Mucosa of descending colon (tissue), 3 donors: Measurements from ENCODE around the gene TNFRSF25. TPM values are rescaled to one million over a fixed set of nuclear protein-coding genes. Genes with fewer than 3 reads are reported as not detected.

Experiments used
- ATAC-seq: fragments of 200-7000 bp; cut with Tn5 transposase; one replicate; pipeline ENCODE4 v1.9.1; 2020; ENCODE audit warnings: mild to moderate bottlenecking, moderate library complexity
- DNase-seq, 3 donors: peaks; one replicate each; pipeline ENCODE4 v3.0.0-alpha.2; 2020
- H3K36me3 ChIP-seq: fragments of 200-600 bp; one replicate; pipeline ENCODE4 v1.8.0; 2021; ENCODE audit warnings: low read depth, mild to moderate bottlenecking
- H3K4me1 ChIP-seq: fragments of 200-600 bp; one replicate; pipeline ENCODE4 v1.8.0; 2021; ENCODE audit warnings: low read depth, mild to moderate bottlenecking
- H3K4me3 ChIP-seq: fragments of 200-600 bp; one replicate; pipeline ENCODE4 v1.8.0; 2021; ENCODE audit warnings: mild to moderate bottlenecking
- H3K9me3 ChIP-seq: fragments of 200-600 bp; one replicate; pipeline ENCODE4 v1.8.0; 2021; ENCODE audit warnings: mild to moderate bottlenecking
- intact Hi-C, 2 donors: fragments of 100-400 bp; cut with DNase I in 1 of 2; cut with micrococcal nuclease in 1 of 2; formaldehyde crosslinking; loops; one replicate each; pipeline versions ENCODE4 v1.11.0 to v1.11.1; 2022; cut with DNase I, micrococcal nuclease
- total RNA-seq, 3 donors: library from RNA; stranded (reverse); fragmentation: NEBNext Ultra II Directional in 2 of 3; extraction: Animal tissue kit (Norgen Biotek cat#: 25700) in 2 of 3; gene quantifications; one replicate each; pipeline versions ENCODE4 v1.2.1 to v1.2.4, GENCODE V29; 2021 to 2023
- TF ChIP-seq, protein P1 (sequence below): fragments of 200-600 bp; IDR thresholded peaks from one replicate; pipeline ENCODE4 v1.8.0; 2022; ENCODE audit warnings: antibody characterized with exemption, mild to moderate bottlenecking
- donor health status: DM: no; HTN: no; CAD: no; lungs with moderate emphysema.
- donor health status: DM: no; HTN: no; CAD: no.
- donor health status: DM: no; HTN: yes; CAD: no.

The TNFRSF25 gene
- total RNA-seq, 3 donors from 2014 or later: 18.3 to 45.1 (median 35.3) TPM

DNA sequence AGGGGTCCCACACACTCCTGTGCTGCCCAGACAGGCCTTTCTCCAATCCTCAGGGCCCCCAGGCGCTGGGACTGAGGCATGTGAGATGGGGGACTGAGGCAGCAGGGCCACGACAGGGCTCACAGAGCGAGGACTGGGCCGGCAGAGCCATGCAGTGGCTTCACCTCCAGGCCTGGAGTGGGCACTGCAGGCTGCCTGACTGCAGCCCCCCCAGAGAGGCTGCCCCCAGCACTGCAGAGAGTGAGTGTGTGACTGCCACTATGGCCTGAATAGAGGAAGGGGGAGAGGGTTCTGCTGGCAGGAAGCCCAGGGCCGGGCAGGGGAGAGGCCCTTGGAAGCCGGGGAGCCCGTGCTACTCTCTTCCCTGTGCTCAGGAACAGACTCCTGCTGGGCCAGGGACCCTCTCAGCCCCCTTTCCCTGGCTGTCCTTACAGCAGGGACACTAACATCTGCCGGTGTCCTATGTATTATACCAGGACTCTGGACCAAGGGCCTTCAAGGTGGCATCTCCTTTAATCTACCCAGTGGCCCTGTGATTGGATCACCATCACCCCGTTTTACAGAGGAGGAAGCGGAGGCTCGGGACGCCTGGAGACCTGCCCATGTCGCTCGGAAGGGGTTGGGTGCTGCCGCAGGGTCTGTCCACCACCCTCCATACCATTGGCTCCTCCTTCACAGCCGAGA lies 45.7 kb upstream of the TNFRSF25 start:
- H3K4me3 ChIP-seq: no peak overlapping the region
- H3K4me1 ChIP-seq: no peaks in the 10 kb centered on the region
- no peak for ATAC-seq
- H3K36me3 ChIP-seq: no peaks in the 10 kb centered on the region
- H3K9me3 ChIP-seq: no peaks in the 10 kb centered on the region
- TF ChIP-seq, protein P1, sequence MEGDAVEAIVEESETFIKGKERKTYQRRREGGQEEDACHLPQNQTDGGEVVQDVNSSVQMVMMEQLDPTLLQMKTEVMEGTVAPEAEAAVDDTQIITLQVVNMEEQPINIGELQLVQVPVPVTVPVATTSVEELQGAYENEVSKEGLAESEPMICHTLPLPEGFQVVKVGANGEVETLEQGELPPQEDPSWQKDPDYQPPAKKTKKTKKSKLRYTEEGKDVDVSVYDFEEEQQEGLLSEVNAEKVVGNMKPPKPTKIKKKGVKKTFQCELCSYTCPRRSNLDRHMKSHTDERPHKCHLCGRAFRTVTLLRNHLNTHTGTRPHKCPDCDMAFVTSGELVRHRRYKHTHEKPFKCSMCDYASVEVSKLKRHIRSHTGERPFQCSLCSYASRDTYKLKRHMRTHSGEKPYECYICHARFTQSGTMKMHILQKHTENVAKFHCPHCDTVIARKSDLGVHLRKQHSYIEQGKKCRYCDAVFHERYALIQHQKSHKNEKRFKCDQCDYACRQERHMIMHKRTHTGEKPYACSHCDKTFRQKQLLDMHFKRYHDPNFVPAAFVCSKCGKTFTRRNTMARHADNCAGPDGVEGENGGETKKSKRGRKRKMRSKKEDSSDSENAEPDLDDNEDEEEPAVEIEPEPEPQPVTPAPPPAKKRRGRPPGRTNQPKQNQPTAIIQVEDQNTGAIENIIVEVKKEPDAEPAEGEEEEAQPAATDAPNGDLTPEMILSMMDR: no peak
- DNase-seq: no peak
- intact Hi-C loops: no loop called here

DNA sequence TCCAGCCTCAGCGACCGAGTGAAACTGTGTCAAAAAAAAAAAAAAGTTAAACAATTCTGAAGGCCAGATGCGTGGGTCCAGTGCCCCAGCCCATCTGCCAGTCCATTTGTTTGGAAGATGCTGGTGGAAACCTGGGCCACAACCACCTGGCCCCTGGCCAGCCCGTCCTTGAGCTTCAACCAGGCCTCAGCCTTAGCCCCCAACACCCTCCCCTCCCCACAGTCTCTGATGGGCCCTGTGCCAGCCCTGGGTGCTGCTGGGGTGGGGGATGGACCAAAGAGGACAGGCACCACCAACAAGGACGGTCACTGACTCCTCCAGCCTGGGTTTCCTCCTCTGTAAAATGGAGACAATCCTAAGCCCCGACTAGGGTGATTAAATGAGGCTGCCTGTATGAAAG lies 45.1 kb upstream of the TNFRSF25 start:
- no peak for DNase-seq
- intact Hi-C loops: no loop called here
- no peak for ATAC-seq
- TF ChIP-seq, protein P1: no peak
- Histone ChIP-seq H3K4me3 (no peak overlapping the region), H3K4me1 (no peaks in the 10 kb centered on the region), H3K36me3 (no peaks in the 10 kb centered on the region), H3K9me3 (no peaks in the 10 kb centered on the region)

DNA sequence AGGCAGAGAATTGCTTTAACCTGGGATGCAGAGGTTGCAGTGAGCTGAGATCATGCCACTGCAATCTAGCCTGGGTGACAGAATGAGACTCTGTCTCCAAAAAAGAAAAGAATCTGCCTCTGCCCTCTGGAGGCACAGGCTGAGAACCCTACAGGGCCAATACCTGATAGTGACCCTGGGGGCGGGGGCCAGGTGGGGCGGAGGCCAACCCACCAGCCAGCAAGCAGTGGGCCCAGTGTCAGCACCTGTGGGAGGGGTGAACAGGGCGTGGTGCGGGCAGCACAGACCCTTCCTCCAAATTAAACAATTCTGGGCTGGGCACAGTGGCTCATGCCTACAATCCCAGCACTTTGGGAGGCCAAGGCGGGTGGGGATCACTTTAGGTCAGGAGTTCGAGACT lies 44.5 kb upstream of the TNFRSF25 start:
- TF ChIP-seq, protein P1: no peak
- Histone ChIP-seq H3K4me3 (no peak overlapping the region), H3K36me3 (no peaks in the 10 kb centered on the region), H3K4me1 (no peaks in the 10 kb centered on the region), H3K9me3 (no peaks in the 10 kb centered on the region)
- ATAC-seq (no peak), DNase-seq (no peak)
- intact Hi-C loops: no loop called here

DNA sequence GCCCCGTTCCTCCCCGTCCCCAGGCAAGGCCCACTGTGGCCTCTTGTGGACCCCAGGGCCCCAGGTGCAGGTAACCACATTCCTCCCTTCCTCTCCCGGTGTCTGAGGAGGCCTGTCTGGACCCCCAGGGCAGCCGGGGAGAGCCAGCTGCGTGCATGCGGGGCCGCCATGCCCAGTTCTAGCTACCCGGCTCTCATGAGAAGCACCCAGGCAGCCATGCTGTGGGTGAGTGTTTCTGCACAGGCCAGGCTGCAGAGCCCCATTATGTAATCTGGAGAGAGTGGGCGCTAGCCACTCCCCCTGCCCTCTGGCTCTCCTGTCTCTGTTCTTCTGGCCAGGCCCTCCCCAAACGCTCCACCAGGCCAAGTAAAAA lies 43.9 kb upstream of the TNFRSF25 start:
- intact Hi-C loops: no loop called here
- Histone ChIP-seq H3K9me3 (no peaks in the 10 kb centered on the region), H3K4me1 (no peaks in the 10 kb centered on the region), H3K4me3 (no peak overlapping the region), H3K36me3 (no peaks in the 10 kb centered on the region)
- TF ChIP-seq, protein P1: no peak
- DNase-seq (no peak), ATAC-seq (no peak)

DNA sequence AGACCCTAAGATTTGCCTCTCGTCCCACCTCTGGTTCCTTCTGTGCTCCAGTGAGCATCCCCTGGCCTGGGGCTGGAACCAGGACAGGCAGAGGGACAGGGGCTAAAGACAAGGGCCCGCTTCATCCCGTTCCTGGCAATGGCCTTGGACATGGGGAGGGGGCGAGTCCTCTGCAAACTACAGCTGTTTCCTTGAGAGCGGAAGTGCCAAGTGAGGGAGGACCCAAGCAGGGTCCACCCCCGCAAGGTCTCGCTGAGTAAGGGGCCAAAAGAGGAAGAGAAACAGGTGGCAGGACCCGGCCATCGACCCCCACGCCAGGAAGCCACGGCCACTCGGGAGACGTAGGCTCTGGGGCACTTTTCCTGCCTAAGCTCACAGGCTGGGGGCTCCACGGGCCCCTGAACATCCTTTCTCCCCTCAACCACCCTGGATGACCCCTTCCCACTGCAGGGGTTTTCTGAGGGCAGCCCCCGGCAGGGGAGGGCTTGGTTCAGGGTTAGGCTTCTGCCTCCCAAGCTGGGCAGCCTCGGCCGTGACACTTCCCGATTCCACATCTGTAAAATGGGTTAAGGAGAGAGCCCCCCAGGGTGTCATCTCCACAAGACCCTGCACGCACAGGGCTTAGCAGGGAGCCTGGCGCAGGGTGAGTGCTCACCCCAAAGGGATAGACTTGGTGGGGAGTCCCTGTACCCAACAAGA lies 43.4 kb upstream of the TNFRSF25 start:
- Histone ChIP-seq H3K36me3 (no peaks in the 10 kb centered on the region), H3K4me1 (no peaks in the 10 kb centered on the region), H3K4me3 (no peak overlapping the region), H3K9me3 (no peaks in the 10 kb centered on the region)
- intact Hi-C loops: no loop called here
- no peak for DNase-seq
- TF ChIP-seq, protein P1: no peak
- no peak for ATAC-seq
